ENCODE data around the gene CLP1. TPM values are rescaled to one million over a fixed set of nuclear protein-coding genes. Genes with fewer than 3 reads are reported as not detected.

CLP1 gene
- polyA plus RNA-seq (2012; ENCODE audit: insufficient read depth, insufficient read length) = 27.0 TPM

- DNase-seq (ENCODE audit: low read depth, low spot score) = peak; percentile 98
Measured at GRCh38 chr11:57657194-57658022, at the start of gene CLP1. Gene CLP1 (plus strand): TSS chr11:57657762. CDS start chr11:57659477, 1,715 bp downstream.

GRCh38 chr11:57610170-57610569, 47.4 kb upstream of the CLP1 start:
- H3K4me3 ChIP-seq (ENCODE audit: low read length) = no peak overlapping the region
- no peak for DNase-seq (ENCODE audit: low read depth, low spot score)

More at GRCh38 chr11:57657194-57658022, at the start of gene CLP1:
- H3K4me3 ChIP-seq (ENCODE audit: low read length) = peak within 1 kb of the TSS; percentile 98

GRCh38 chr11:57614234-57614772, 43.3 kb upstream of the CLP1 start:
- H3K4me3 ChIP-seq (ENCODE audit: low read length) = no peak overlapping the region
- no peak for DNase-seq (ENCODE audit: low read depth, low spot score)

- no peak for DNase-seq (ENCODE audit: low read depth, low spot score)
- H3K4me3 ChIP-seq (ENCODE audit: low read length) = no peak overlapping the region
Measured at GRCh38 chr11:57615308-57615707, 42.3 kb upstream of the CLP1 start.

- H3K4me3 ChIP-seq (ENCODE audit: low read length) = no peak overlapping the region
- no peak for DNase-seq (ENCODE audit: low read depth, low spot score)
Measured at GRCh38 chr11:57616595-57616994, 41.0 kb upstream of the CLP1 start.

- DNase-seq (ENCODE audit: low read depth, low spot score) = no peak
- H3K4me3 ChIP-seq (ENCODE audit: low read length) = no peak overlapping the region
Measured at GRCh38 chr11:57618438-57618837, 39.1 kb upstream of the CLP1 start.

- no peak overlapping the region for H3K4me3 ChIP-seq (ENCODE audit: low read length)
- DNase-seq (ENCODE audit: low read depth, low spot score) = no peak
Measured at GRCh38 chr11:57619331-57619730, 38.2 kb upstream of the CLP1 start.

GRCh38 chr11:57620467-57620866, 37.1 kb upstream of the CLP1 start:
- DNase-seq (ENCODE audit: low read depth, low spot score) = no peak
- no peak overlapping the region for H3K4me3 ChIP-seq (ENCODE audit: low read length)

- H3K4me3 ChIP-seq (ENCODE audit: low read length) = no peak overlapping the region
Measured at GRCh38 chr11:57622263-57622662, 35.3 kb upstream of the CLP1 start.

GRCh38 chr11:57624864-57625263, 32.7 kb upstream of the CLP1 start:
- no peak overlapping the region for H3K4me3 ChIP-seq (ENCODE audit: low read length)
- DNase-seq (ENCODE audit: low read depth, low spot score) = no peak

More at GRCh38 chr11:57622263-57622662, 35.3 kb upstream of the CLP1 start:
- DNase-seq (ENCODE audit: low read depth, low spot score) = no peak

GRCh38 chr11:57626895-57627294, 30.7 kb upstream of the CLP1 start:
- no peak for DNase-seq (ENCODE audit: low read depth, low spot score)
- H3K4me3 ChIP-seq (ENCODE audit: low read length) = no peak overlapping the region

GRCh38 chr11:57630171-57630570, 27.4 kb upstream of the CLP1 start:
- DNase-seq (ENCODE audit: low read depth, low spot score) = no peak
- H3K4me3 ChIP-seq (ENCODE audit: low read length) = no peak overlapping the region

- no peak for DNase-seq (ENCODE audit: low read depth, low spot score)
Measured at GRCh38 chr11:57632116-57632515, 25.4 kb upstream of the CLP1 start.

GRCh38 chr11:57633394-57634070, 24.0 kb upstream of the CLP1 start:
- no peak overlapping the region for H3K4me3 ChIP-seq (ENCODE audit: low read length)
- DNase-seq (ENCODE audit: low read depth, low spot score) = no peak

More at GRCh38 chr11:57632116-57632515, 25.4 kb upstream of the CLP1 start:
- no peak overlapping the region for H3K4me3 ChIP-seq (ENCODE audit: low read length)

GRCh38 chr11:57634311-57634710, 23.3 kb upstream of the CLP1 start:
- no peak overlapping the region for H3K4me3 ChIP-seq (ENCODE audit: low read length)
- DNase-seq (ENCODE audit: low read depth, low spot score) = no peak

- H3K4me3 ChIP-seq (ENCODE audit: low read length) = no peak overlapping the region
- no peak for DNase-seq (ENCODE audit: low read depth, low spot score)
Measured at GRCh38 chr11:57635246-57635645, 22.3 kb upstream of the CLP1 start.

GRCh38 chr11:57637626-57638004, 19.9 kb upstream of the CLP1 start:
- no peak for DNase-seq (ENCODE audit: low read depth, low spot score)
- no peak overlapping the region for H3K4me3 ChIP-seq (ENCODE audit: low read length)

GRCh38 chr11:57638005-57638781, 19.4 kb upstream of the CLP1 start:
- no peak overlapping the region for H3K4me3 ChIP-seq (ENCODE audit: low read length)
- DNase-seq (ENCODE audit: low read depth, low spot score) = no peak

- DNase-seq (ENCODE audit: low read depth, low spot score) = no peak
- H3K4me3 ChIP-seq (ENCODE audit: low read length) = no peak overlapping the region
Measured at GRCh38 chr11:57638811-57639320, 18.7 kb upstream of the CLP1 start.

All from Jurkat, Clone E6-1 (cell line).